ENCODE results near the gene GRIN2A. TPM values are rescaled to one million over a fixed set of nuclear protein-coding genes. Genes with fewer than 3 reads are reported as not detected.
A peak's percentile ranks its signal among the peaks of the same experiment; 100 is the strongest.

Gene GRIN2A
- under 1 TPM; 0.02 to 0.04 TPM for polyA plus RNA-seq

- H3K4me3 ChIP-seq (ENCODE audit: low read depth in 1 of 2, low read length in 2 of 2), result peak within 1 kb of the TSS; percentile 18 to 27
- H3K27ac ChIP-seq (ENCODE audit: low read depth in 2 of 2, low read length in 1 of 2), result no peak within 1 kb of the TSS
- H3K9me3 ChIP-seq (ENCODE audit: control insufficient read depth in 2 of 2, insufficient read depth in 1 of 2, low read depth in 1 of 2, low read length in 1 of 2), result no peaks in the 10 kb centered on the region
- H3K36me3 ChIP-seq (ENCODE audit: control insufficient read depth in 2 of 2, insufficient read depth in 2 of 2, low read length in 1 of 2), result no peaks in the 10 kb centered on the region
- peaks cover 0 to 3% of the 10 kb centered on the region in 2 donors for H3K27me3 ChIP-seq (ENCODE audit: control insufficient read depth in 1 of 2, insufficient read depth in 2 of 2, low read length in 2 of 2)
- 2 to 3% methylated on average over 55 to 64 of the region's 64 CpGs for WGBS, 2 donors
- H3K4me1 ChIP-seq (ENCODE audit: control insufficient read depth in 2 of 2, insufficient read depth in 2 of 2, low read length in 1 of 2), result peaks cover 0 to 8% of the 10 kb centered on the region in 2 donors
These were observed at the start of gene GRIN2A for GRCh38 chr16:10182222-10183053. Gene GRIN2A (minus strand): TSS chr16:10182428. CDS start chr16:10180411, 2,017 bp downstream.

GRCh38 chr16:10231563-10231962 lies 49.3 kb upstream of the GRIN2A start:
- H3K4me3 ChIP-seq (ENCODE audit: low read depth in 1 of 2, low read length in 2 of 2), result no peak overlapping the region
- no peaks in the 10 kb centered on the region for H3K27me3 ChIP-seq (ENCODE audit: control insufficient read depth in 1 of 2, insufficient read depth in 2 of 2, low read length in 2 of 2)
- no peak overlapping the region for H3K27ac ChIP-seq (ENCODE audit: low read depth in 2 of 2, low read length in 1 of 2)
- no peaks in the 10 kb centered on the region for H3K4me1 ChIP-seq (ENCODE audit: control insufficient read depth in 2 of 2, insufficient read depth in 2 of 2, low read length in 1 of 2)
- 88 to 93% methylated on average over 2 of the region's 2 CpGs for WGBS, 2 donors
- H3K9me3 ChIP-seq (ENCODE audit: control insufficient read depth in 2 of 2, insufficient read depth in 1 of 2, low read depth in 1 of 2, low read length in 1 of 2), result peaks cover 0 to 12% of the 10 kb centered on the region in 2 donors
- H3K36me3 ChIP-seq (ENCODE audit: control insufficient read depth in 2 of 2, insufficient read depth in 2 of 2, low read length in 1 of 2), result no peaks in the 10 kb centered on the region

GRCh38 chr16:10228779-10229178 lies 46.6 kb upstream of the GRIN2A start:
- 0 to 3% methylated on average over 2 of the region's 2 CpGs for WGBS, 2 donors
- Histone ChIP-seq H3K27me3 (ENCODE audit: control insufficient read depth in 1 of 2, insufficient read depth in 2 of 2, low read length in 2 of 2) (no peaks in the 10 kb centered on the region), H3K9me3 (ENCODE audit: control insufficient read depth in 2 of 2, insufficient read depth in 1 of 2, low read depth in 1 of 2, low read length in 1 of 2) (peaks cover 0 to 12% of the 10 kb centered on the region in 2 donors), H3K4me1 (ENCODE audit: control insufficient read depth in 2 of 2, insufficient read depth in 2 of 2, low read length in 1 of 2) (no peaks in the 10 kb centered on the region), H3K36me3 (ENCODE audit: control insufficient read depth in 2 of 2, insufficient read depth in 2 of 2, low read length in 1 of 2) (no peaks in the 10 kb centered on the region), H3K27ac (ENCODE audit: low read depth in 2 of 2, low read length in 1 of 2) (no peak overlapping the region), H3K4me3 (ENCODE audit: low read depth in 1 of 2, low read length in 2 of 2) (no peak overlapping the region)

- Histone ChIP-seq H3K27ac (ENCODE audit: low read depth in 2 of 2, low read length in 1 of 2) (no peak overlapping the region), H3K36me3 (ENCODE audit: control insufficient read depth in 2 of 2, insufficient read depth in 2 of 2, low read length in 1 of 2) (no peaks in the 10 kb centered on the region), H3K9me3 (ENCODE audit: control insufficient read depth in 2 of 2, insufficient read depth in 1 of 2, low read depth in 1 of 2, low read length in 1 of 2) (peaks cover 0 to 3% of the 10 kb centered on the region in 2 donors), H3K4me3 (ENCODE audit: low read depth in 1 of 2, low read length in 2 of 2) (no peak overlapping the region), H3K4me1 (ENCODE audit: control insufficient read depth in 2 of 2, insufficient read depth in 2 of 2, low read length in 1 of 2) (no peaks in the 10 kb centered on the region), H3K27me3 (ENCODE audit: control insufficient read depth in 1 of 2, insufficient read depth in 2 of 2, low read length in 2 of 2) (no peaks in the 10 kb centered on the region)
- 41 to 58% methylated on average over 1 of the region's 1 CpG for WGBS, 2 donors
These were observed 44.7 kb upstream of the GRIN2A start for GRCh38 chr16:10226987-10227306.

- WGBS, 2 donors, result 63 to 67% methylated on average over 9 of the region's 9 CpGs
- Histone ChIP-seq H3K36me3 (ENCODE audit: control insufficient read depth in 2 of 2, insufficient read depth in 2 of 2, low read length in 1 of 2) (no peaks in the 10 kb centered on the region), H3K27ac (ENCODE audit: low read depth in 2 of 2, low read length in 1 of 2) (no peak overlapping the region), H3K4me3 (ENCODE audit: low read depth in 1 of 2, low read length in 2 of 2) (no peak overlapping the region), H3K27me3 (ENCODE audit: control insufficient read depth in 1 of 2, insufficient read depth in 2 of 2, low read length in 2 of 2) (no peaks in the 10 kb centered on the region), H3K9me3 (ENCODE audit: control insufficient read depth in 2 of 2, insufficient read depth in 1 of 2, low read depth in 1 of 2, low read length in 1 of 2) (peaks cover 0 to 3% of the 10 kb centered on the region in 2 donors), H3K4me1 (ENCODE audit: control insufficient read depth in 2 of 2, insufficient read depth in 2 of 2, low read length in 1 of 2) (no peaks in the 10 kb centered on the region)
These were observed 44.1 kb upstream of the GRIN2A start for GRCh38 chr16:10226141-10226986.

GRCh38 chr16:10225653-10226052 lies 43.4 kb upstream of the GRIN2A start:
- Histone ChIP-seq H3K4me3 (ENCODE audit: low read depth in 1 of 2, low read length in 2 of 2) (no peak overlapping the region), H3K27me3 (ENCODE audit: control insufficient read depth in 1 of 2, insufficient read depth in 2 of 2, low read length in 2 of 2) (no peaks in the 10 kb centered on the region), H3K27ac (ENCODE audit: low read depth in 2 of 2, low read length in 1 of 2) (no peak overlapping the region), H3K36me3 (ENCODE audit: control insufficient read depth in 2 of 2, insufficient read depth in 2 of 2, low read length in 1 of 2) (no peaks in the 10 kb centered on the region), H3K9me3 (ENCODE audit: control insufficient read depth in 2 of 2, insufficient read depth in 1 of 2, low read depth in 1 of 2, low read length in 1 of 2) (peaks cover 0 to 3% of the 10 kb centered on the region in 2 donors), H3K4me1 (ENCODE audit: control insufficient read depth in 2 of 2, insufficient read depth in 2 of 2, low read length in 1 of 2) (no peaks in the 10 kb centered on the region)
- 73 to 75% methylated on average over 6 of the region's 6 CpGs for WGBS, 2 donors

- H3K27ac ChIP-seq (ENCODE audit: low read depth in 2 of 2, low read length in 1 of 2), result no peak overlapping the region
- no peaks in the 10 kb centered on the region for H3K36me3 ChIP-seq (ENCODE audit: control insufficient read depth in 2 of 2, insufficient read depth in 2 of 2, low read length in 1 of 2)
- WGBS, 2 donors, result 95 to 96% methylated on average over 4 of the region's 4 CpGs
- H3K27me3 ChIP-seq (ENCODE audit: control insufficient read depth in 1 of 2, insufficient read depth in 2 of 2, low read length in 2 of 2), result no peaks in the 10 kb centered on the region
- H3K9me3 ChIP-seq (ENCODE audit: control insufficient read depth in 2 of 2, insufficient read depth in 1 of 2, low read depth in 1 of 2, low read length in 1 of 2), result peaks cover 0 to 3% of the 10 kb centered on the region in 2 donors
- no peak overlapping the region for H3K4me3 ChIP-seq (ENCODE audit: low read depth in 1 of 2, low read length in 2 of 2)
- H3K4me1 ChIP-seq (ENCODE audit: control insufficient read depth in 2 of 2, insufficient read depth in 2 of 2, low read length in 1 of 2), result no peaks in the 10 kb centered on the region
These were observed 42.6 kb upstream of the GRIN2A start for GRCh38 chr16:10224850-10225249.

- H3K9me3 ChIP-seq (ENCODE audit: control insufficient read depth in 2 of 2, insufficient read depth in 1 of 2, low read depth in 1 of 2, low read length in 1 of 2), result no peaks in the 10 kb centered on the region
- WGBS, 2 donors, result 57% methylated on average over 3 of the region's 3 CpGs
- no peaks in the 10 kb centered on the region for H3K4me1 ChIP-seq (ENCODE audit: control insufficient read depth in 2 of 2, insufficient read depth in 2 of 2, low read length in 1 of 2)
- H3K36me3 ChIP-seq (ENCODE audit: control insufficient read depth in 2 of 2, insufficient read depth in 2 of 2, low read length in 1 of 2), result no peaks in the 10 kb centered on the region
- no peak overlapping the region for H3K27ac ChIP-seq (ENCODE audit: low read depth in 2 of 2, low read length in 1 of 2)
- no peak overlapping the region for H3K4me3 ChIP-seq (ENCODE audit: low read depth in 1 of 2, low read length in 2 of 2)
- no peaks in the 10 kb centered on the region for H3K27me3 ChIP-seq (ENCODE audit: control insufficient read depth in 1 of 2, insufficient read depth in 2 of 2, low read length in 2 of 2)
These were observed 38.7 kb upstream of the GRIN2A start for GRCh38 chr16:10220942-10221341.

- H3K36me3 ChIP-seq (ENCODE audit: control insufficient read depth in 2 of 2, insufficient read depth in 2 of 2, low read length in 1 of 2), result no peaks in the 10 kb centered on the region
- WGBS, 2 donors, result 49 to 61% methylated on average over 4 of the region's 4 CpGs
- no peak overlapping the region for H3K27ac ChIP-seq (ENCODE audit: low read depth in 2 of 2, low read length in 1 of 2)
- H3K4me3 ChIP-seq (ENCODE audit: low read depth in 1 of 2, low read length in 2 of 2), result no peak overlapping the region
- H3K4me1 ChIP-seq (ENCODE audit: control insufficient read depth in 2 of 2, insufficient read depth in 2 of 2, low read length in 1 of 2), result no peaks in the 10 kb centered on the region
- no peaks in the 10 kb centered on the region for H3K9me3 ChIP-seq (ENCODE audit: control insufficient read depth in 2 of 2, insufficient read depth in 1 of 2, low read depth in 1 of 2, low read length in 1 of 2)
- H3K27me3 ChIP-seq (ENCODE audit: control insufficient read depth in 1 of 2, insufficient read depth in 2 of 2, low read length in 2 of 2), result no peaks in the 10 kb centered on the region
These were observed 37.5 kb upstream of the GRIN2A start for GRCh38 chr16:10219742-10220141.

All from esophagus (tissue), 2 donors.